ENCODE measurements around the gene UGT1A7.

Gene UGT1A7

DNA sequence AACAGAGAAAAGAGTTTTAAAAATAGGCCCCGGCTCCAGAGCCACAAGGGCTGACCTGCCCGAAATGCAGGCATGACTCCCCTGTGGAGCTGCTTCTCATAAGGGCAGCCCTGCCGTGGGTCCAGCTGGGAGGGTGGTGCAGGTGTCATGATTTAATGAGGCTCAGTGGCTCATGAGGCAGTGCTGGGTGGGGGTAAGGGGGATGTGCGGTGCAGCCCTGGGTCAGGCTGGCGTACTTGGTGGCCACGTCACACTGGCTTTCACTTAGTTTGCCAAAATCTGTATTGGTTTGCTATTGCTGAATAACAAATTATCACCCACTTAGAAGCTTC is 139.0 kb downstream of the UGT1A7 start:
- DNase-seq = no peak

DNA sequence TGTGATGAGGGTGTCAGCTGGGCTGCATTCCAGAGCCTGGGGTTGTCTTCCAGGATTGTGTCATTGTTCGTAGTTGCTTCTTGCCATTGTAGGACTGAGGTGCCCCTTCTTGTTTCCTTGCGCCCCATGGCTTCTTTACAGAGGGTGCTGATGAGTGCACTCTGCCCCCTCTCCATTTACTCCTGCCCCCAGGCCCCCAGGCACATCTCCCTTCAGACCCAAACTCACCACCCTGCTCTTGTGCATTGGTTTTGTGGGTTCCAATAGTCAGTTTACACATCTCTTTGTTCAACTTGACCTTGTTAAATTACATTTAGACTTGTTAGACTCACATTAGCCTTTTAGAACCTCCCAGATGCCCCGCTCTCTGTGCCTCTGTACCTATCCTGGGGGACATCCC is 139.5 kb downstream of the UGT1A7 start:
- DNase-seq = no peak

DNA sequence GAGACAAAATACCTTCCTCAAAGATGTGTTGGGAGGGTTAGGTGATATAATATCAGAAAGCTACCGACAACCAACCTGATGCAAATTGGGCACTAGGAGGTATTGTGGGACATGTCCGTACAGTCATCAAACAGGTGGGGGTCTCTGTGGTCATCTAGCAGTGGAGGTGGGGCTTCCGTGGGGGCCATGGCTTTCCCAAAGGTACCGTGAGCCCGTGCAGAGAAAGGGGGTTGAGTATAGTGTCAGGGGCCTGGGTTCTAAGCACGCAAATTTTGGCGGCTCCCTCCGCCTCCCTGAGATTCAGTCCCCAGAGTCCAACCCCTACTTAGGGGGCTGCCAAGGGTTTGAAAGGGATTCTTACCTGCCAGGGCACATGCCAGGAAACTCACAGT is 140.0 kb downstream of the UGT1A7 start:
- no peak for DNase-seq

DNA sequence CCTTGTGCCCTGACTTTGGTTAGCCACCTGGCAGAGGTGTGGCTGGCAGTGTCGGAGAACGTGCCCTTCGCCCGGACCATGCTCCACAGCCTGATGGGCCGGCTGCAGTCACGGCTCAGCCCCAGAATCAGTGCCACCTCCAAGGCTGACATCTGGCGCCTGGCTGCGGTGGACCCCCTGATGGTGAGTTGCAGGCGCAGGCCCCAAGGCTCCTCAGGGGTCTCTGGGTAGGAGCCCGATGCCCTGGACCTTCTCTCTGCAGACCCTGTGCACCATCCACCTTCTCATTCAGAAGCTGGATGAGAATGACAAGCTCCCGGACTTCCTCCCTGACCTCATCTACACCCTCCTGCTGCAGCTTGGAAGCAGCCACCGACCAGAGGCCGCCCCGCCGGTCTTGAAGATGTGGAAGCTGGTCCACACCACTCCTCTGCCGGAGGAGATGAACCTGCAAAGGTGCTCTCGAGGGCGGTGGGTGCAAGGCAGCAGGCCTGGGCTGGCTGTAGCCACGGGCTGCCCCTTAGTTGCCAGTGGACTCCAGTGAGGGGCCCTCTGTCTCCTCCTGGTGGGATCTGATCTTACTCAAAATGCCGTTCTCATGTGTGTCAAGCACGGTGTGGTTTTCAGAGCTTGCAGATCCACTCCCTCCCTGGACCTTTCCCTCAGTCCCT is 140.5 kb downstream of the UGT1A7 start:
- no peak for DNase-seq
